HEK293 (cell line): ENCODE results near the gene PPP1R8.

Experiments used
- CTCF ChIA-PET: fragments of 350-600 bp; formaldehyde crosslinking; extraction: SDS; loops from one replicate; lab custom pipeline; 2021; ENCODE audit warnings: antibody characterized with exemption; lab: Yijun Ruan, JAX
- POLR2A ChIA-PET: fragments of 300-600 bp; formaldehyde crosslinking; extraction: SDS; loops from one replicate; lab custom pipeline; 2020; ENCODE audit warnings: antibody characterized with exemption, inconsistent platforms; lab: Yijun Ruan, JAX
- H3K27ac ChIP-seq: fragments of 200-500 bp; sonication (Bioruptor generic); 2 replicates; pipeline ENCODE4 v1.5.1; 2014; ENCODE audit warnings: low read depth, low read length, control low read depth, inconsistent platforms; ENCODE audit errors: extremely low read depth
- H3K36me3 ChIP-seq, 2 experiments: fragments of 200-500 bp in 1 of 2; sonication (Bioruptor generic) in 1 of 2; 1 replicate in 1 of 2; 2 replicates in 1 of 2; pipeline ENCODE4 v1.5.1; 2014 to 2017; ENCODE audit warnings: inconsistent platforms in 2 of 2, low read length in 2 of 2; ENCODE audit not compliant: control insufficient read depth in 2 of 2, insufficient read depth in 1 of 2
- H3K4me1 ChIP-seq: fragments of 200-500 bp; sonication (Bioruptor generic); 2 replicates; pipeline ENCODE4 v1.5.1; 2014; ENCODE audit warnings: mild to moderate bottlenecking, low read length, inconsistent platforms; ENCODE audit not compliant: control insufficient read depth, insufficient read depth
- H3K4me3 ChIP-seq: 2 replicates; pipeline ENCODE4 v1.5.1; 2011; ENCODE audit warnings: low read depth, mild to moderate bottlenecking, control low read depth, low read length, moderate library complexity
- H3K9me3 ChIP-seq: fragments of 200-500 bp; sonication (Bioruptor generic); 2 replicates; pipeline ENCODE4 v1.5.1; 2014; ENCODE audit warnings: low read depth, low read length, inconsistent platforms; ENCODE audit not compliant: control insufficient read depth, insufficient read depth
- OVOL3 ChIP-seq: fragments of 450-650 bp; formaldehyde crosslinking; IDR thresholded peaks from 2 replicates; pipeline ENCODE4 v1.5.1; 2016; ENCODE audit warnings: missing biosample characterization, missing genetic modification characterization
- ZNF10 ChIP-seq: fragments of 450-650 bp; formaldehyde crosslinking; IDR thresholded peaks from 2 replicates; pipeline ENCODE4 v1.5.1; 2017; ENCODE audit warnings: missing biosample characterization, missing genetic modification characterization
- ZNF114 ChIP-seq: fragments of 450-650 bp; formaldehyde crosslinking; IDR thresholded peaks from 2 replicates; pipeline ENCODE4 v1.5.0; 2017; ENCODE audit warnings: missing biosample characterization, missing genetic modification characterization
- ZNF2 ChIP-seq: fragments of 450-650 bp; formaldehyde crosslinking; IDR thresholded peaks from 2 replicates; pipeline ENCODE4 v1.5.1; 2016; ENCODE audit warnings: missing biosample characterization, missing genetic modification characterization
- ZNF48 ChIP-seq: fragments of 450-650 bp; formaldehyde crosslinking; IDR thresholded peaks from 2 replicates; pipeline ENCODE4 v1.5.1; 2016; ENCODE audit warnings: missing biosample characterization, missing genetic modification characterization
- ZNF558 ChIP-seq: fragments of 450-650 bp; formaldehyde crosslinking; IDR thresholded peaks from 2 replicates; pipeline ENCODE4 v1.5.1; 2016; ENCODE audit warnings: missing biosample characterization, missing genetic modification characterization
- ZNF600 ChIP-seq: fragments of 450-650 bp; formaldehyde crosslinking; IDR thresholded peaks from 2 replicates; pipeline ENCODE4 v1.5.1; 2016; ENCODE audit warnings: missing biosample characterization, missing genetic modification characterization
- ZNF670 ChIP-seq: fragments of 450-650 bp; formaldehyde crosslinking; IDR thresholded peaks from 2 replicates; pipeline ENCODE4 v1.5.1; 2016; ENCODE audit warnings: missing biosample characterization, missing genetic modification characterization, low read depth
- TF ChIP-seq, protein P1 (sequence below): fragments of 450-650 bp; formaldehyde crosslinking; conservative IDR thresholded peaks from 2 replicates; pipeline ENCODE4 v1.5.1; 2016; ENCODE audit warnings: low read depth, missing biosample characterization, missing genetic modification characterization
- TF ChIP-seq, protein P2 (sequence below): fragments of 450-650 bp; formaldehyde crosslinking; IDR thresholded peaks from 2 replicates; pipeline ENCODE4 v1.5.1; 2016; ENCODE audit warnings: missing biosample characterization, missing genetic modification characterization
- TF ChIP-seq, protein P3 (sequence below): fragments of 450-650 bp; formaldehyde crosslinking; IDR thresholded peaks from 2 replicates; pipeline ENCODE4 v1.5.1; 2017; ENCODE audit warnings: missing biosample characterization, missing genetic modification characterization
- TF ChIP-seq, protein P4 (sequence below): fragments of 450-650 bp; formaldehyde crosslinking; IDR thresholded peaks from 2 replicates; pipeline ENCODE4 v1.5.1; 2016; ENCODE audit warnings: missing biosample characterization, missing genetic modification characterization
- TF ChIP-seq, protein P5 (sequence below): fragments of 450-650 bp; formaldehyde crosslinking; IDR thresholded peaks from 2 replicates; pipeline ENCODE4 v1.5.1; 2016; ENCODE audit warnings: missing biosample characterization, missing genetic modification characterization, low read depth
- TF ChIP-seq, protein P6 (sequence below): fragments of 450-650 bp; formaldehyde crosslinking; IDR thresholded peaks from 2 replicates; pipeline ENCODE4 v1.5.1; 2016; ENCODE audit warnings: missing biosample characterization, missing genetic modification characterization, borderline replicate concordance

The PPP1R8 gene

DNA sequence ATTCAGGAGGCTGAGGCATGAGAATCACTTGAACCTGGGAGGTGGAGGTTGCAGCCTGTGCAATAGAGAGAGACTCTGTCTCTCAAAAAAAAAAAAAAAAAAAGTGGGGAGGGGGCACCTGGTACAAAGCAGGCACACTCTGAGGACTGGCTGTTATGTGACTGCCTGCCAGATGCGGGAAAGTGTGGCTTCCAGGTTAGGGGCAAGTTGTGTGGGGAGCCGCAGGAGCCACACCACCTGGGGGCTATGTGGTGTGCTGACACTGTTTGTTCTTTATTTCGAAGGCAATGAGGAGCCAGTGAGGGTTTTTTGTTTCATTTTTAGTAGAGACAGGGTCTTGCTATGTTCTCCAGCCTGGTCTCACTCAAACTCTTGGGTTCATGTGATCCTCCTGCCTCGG lies 47.5 kb downstream of the PPP1R8 start (continued):
- TF ChIP-seq, protein P1, sequence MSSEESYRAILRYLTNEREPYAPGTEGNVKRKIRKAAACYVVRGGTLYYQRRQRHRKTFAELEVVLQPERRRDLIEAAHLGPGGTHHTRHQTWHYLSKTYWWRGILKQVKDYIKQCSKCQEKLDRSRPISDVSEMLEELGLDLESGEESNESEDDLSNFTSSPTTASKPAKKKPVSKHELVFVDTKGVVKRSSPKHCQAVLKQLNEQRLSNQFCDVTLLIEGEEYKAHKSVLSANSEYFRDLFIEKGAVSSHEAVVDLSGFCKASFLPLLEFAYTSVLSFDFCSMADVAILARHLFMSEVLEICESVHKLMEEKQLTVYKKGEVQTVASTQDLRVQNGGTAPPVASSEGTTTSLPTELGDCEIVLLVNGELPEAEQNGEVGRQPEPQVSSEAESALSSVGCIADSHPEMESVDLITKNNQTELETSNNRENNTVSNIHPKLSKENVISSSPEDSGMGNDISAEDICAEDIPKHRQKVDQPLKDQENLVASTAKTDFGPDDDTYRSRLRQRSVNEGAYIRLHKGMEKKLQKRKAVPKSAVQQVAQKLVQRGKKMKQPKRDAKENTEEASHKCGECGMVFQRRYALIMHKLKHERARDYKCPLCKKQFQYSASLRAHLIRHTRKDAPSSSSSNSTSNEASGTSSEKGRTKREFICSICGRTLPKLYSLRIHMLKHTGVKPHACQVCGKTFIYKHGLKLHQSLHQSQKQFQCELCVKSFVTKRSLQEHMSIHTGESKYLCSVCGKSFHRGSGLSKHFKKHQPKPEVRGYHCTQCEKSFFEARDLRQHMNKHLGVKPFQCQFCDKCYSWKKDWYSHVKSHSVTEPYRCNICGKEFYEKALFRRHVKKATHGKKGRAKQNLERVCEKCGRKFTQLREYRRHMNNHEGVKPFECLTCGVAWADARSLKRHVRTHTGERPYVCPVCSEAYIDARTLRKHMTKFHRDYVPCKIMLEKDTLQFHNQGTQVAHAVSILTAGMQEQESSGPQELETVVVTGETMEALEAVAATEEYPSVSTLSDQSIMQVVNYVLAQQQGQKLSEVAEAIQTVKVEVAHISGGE (tag by site-specific recombination) = no peak
- TF ChIP-seq ZNF670 (tag by site-specific recombination) (no peak), ZNF48 (no peak)

DNA sequence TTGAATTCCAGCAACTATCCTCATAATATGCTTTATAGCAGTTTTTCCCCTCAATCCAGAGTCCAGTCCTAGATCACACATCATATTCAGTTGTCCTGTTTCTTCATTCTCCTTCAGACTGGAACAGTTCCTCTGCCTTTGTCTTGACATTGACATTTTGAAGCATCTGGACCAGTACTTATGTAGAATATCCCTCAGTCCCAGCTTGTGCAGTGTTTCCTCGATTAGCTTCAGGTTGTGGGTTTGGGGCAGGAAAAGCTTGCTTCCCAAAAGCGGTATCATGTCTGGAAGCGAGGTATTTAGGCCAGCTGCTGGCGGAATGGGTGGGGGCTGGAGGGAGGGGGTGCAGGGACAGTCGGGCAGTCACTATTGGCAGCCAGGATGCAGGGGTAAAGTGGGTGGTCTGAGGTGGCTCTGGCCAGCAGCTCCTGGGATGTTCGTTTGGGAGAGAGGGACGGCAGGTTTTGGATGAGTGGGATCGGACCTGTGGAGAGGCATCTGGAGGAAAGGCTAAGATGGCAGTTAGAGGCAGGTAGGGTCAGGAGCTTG lies 48.3 kb downstream of the PPP1R8 start:
- Histone ChIP-seq H3K4me3 (no peak overlapping the region), H3K27ac (no peak overlapping the region), H3K36me3 (peaks cover 0 to 18% of the 10 kb centered on the region in 2 experiments; a peak in 1 of 3 replicates), H3K9me3 (no peaks in the 10 kb centered on the region), H3K4me1 (peaks cover 3% of the 10 kb centered on the region; the same call in 1 of the 2 replicates)
- CTCF ChIA-PET = no interaction called here
- POLR2A ChIA-PET = no interaction called here
- TF ChIP-seq, protein P2, sequence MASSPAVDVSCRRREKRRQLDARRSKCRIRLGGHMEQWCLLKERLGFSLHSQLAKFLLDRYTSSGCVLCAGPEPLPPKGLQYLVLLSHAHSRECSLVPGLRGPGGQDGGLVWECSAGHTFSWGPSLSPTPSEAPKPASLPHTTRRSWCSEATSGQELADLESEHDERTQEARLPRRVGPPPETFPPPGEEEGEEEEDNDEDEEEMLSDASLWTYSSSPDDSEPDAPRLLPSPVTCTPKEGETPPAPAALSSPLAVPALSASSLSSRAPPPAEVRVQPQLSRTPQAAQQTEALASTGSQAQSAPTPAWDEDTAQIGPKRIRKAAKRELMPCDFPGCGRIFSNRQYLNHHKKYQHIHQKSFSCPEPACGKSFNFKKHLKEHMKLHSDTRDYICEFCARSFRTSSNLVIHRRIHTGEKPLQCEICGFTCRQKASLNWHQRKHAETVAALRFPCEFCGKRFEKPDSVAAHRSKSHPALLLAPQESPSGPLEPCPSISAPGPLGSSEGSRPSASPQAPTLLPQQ (tag by site-specific recombination) = no peak
- TF ChIP-seq, protein P3, sequence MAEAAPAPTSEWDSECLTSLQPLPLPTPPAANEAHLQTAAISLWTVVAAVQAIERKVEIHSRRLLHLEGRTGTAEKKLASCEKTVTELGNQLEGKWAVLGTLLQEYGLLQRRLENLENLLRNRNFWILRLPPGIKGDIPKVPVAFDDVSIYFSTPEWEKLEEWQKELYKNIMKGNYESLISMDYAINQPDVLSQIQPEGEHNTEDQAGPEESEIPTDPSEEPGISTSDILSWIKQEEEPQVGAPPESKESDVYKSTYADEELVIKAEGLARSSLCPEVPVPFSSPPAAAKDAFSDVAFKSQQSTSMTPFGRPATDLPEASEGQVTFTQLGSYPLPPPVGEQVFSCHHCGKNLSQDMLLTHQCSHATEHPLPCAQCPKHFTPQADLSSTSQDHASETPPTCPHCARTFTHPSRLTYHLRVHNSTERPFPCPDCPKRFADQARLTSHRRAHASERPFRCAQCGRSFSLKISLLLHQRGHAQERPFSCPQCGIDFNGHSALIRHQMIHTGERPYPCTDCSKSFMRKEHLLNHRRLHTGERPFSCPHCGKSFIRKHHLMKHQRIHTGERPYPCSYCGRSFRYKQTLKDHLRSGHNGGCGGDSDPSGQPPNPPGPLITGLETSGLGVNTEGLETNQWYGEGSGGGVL = no peak
- TF ChIP-seq ZNF600 = peak; percentile 55

DNA sequence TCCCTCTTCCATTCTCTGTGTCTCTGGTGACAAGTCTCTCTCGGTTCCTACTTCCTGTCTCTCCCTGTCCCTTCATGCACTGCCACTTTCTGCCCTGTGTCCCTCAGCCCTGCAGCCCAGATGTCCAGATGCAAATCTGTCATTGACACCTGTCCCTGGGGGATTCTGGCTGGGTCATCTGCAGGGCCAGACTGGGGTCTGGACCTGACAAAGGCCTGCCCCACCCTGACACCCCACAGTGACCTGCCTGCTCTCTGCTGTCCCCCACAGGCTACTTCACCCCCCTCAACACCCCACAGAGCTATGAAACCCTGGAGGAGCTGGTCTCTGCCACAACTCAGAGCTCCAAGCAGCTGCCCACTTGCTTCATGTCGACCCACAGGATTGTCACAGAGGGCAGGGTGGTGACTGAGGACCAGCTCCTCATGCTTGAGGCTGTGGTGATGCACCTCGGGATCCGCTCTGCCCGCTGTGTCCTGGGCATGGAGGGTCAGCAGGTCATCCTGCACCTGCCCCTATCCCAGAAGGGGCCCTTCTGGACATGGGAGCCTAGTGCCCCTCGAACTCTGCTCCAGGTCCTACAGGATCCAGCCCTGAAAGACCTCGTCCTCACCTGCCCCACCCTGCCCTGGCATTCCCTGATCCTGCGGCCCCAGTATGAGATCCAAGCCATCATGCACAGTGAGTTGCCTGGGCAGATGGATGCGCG lies 48.9 kb downstream of the PPP1R8 start:
- Histone ChIP-seq H3K4me1 (peaks cover 3% of the 10 kb centered on the region; the same call in 1 of the 2 replicates), H3K27ac (no peak overlapping the region), H3K4me3 (no peak overlapping the region), H3K36me3 (peaks cover 0 to 25% of the 10 kb centered on the region in 2 experiments; a peak in 1 of 3 replicates), H3K9me3 (no peaks in the 10 kb centered on the region)
- ChIA-PET POLR2A (no interaction called here), CTCF (no interaction called here)
- TF ChIP-seq, protein P4, sequence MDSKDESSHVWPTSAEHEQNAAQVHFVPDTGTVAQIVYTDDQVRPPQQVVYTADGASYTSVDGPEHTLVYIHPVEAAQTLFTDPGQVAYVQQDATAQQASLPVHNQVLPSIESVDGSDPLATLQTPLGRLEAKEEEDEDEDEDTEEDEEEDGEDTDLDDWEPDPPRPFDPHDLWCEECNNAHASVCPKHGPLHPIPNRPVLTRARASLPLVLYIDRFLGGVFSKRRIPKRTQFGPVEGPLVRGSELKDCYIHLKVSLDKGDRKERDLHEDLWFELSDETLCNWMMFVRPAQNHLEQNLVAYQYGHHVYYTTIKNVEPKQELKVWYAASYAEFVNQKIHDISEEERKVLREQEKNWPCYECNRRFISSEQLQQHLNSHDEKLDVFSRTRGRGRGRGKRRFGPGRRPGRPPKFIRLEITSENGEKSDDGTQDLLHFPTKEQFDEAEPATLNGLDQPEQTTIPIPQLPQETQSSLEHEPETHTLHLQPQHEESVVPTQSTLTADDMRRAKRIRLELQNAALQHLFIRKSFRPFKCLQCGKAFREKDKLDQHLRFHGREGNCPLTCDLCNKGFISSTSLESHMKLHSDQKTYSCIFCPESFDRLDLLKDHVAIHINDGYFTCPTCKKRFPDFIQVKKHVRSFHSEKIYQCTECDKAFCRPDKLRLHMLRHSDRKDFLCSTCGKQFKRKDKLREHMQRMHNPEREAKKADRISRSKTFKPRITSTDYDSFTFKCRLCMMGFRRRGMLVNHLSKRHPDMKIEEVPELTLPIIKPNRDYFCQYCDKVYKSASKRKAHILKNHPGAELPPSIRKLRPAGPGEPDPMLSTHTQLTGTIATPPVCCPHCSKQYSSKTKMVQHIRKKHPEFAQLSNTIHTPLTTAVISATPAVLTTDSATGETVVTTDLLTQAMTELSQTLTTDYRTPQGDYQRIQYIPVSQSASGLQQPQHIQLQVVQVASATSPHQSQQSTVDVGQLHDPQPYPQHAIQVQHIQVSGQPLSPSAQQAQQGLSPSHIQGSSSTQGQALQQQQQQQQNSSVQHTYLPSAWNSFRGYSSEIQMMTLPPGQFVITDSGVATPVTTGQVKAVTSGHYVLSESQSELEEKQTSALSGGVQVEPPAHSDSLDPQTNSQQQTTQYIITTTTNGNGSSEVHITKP (tag by site-specific recombination) = no peak
- TF ChIP-seq ZNF10 = no peak
- TF ChIP-seq, protein P5, sequence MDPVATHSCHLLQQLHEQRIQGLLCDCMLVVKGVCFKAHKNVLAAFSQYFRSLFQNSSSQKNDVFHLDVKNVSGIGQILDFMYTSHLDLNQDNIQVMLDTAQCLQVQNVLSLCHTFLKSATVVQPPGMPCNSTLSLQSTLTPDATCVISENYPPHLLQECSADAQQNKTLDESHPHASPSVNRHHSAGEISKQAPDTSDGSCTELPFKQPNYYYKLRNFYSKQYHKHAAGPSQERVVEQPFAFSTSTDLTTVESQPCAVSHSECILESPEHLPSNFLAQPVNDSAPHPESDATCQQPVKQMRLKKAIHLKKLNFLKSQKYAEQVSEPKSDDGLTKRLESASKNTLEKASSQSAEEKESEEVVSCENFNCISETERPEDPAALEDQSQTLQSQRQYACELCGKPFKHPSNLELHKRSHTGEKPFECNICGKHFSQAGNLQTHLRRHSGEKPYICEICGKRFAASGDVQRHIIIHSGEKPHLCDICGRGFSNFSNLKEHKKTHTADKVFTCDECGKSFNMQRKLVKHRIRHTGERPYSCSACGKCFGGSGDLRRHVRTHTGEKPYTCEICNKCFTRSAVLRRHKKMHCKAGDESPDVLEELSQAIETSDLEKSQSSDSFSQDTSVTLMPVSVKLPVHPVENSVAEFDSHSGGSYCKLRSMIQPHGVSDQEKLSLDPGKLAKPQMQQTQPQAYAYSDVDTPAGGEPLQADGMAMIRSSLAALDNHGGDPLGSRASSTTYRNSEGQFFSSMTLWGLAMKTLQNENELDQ (tag by site-specific recombination) = no peak
- no peak for TF ChIP-seq OVOL3
- no peak for TF ChIP-seq ZNF558 (tag by site-specific recombination)
- TF ChIP-seq, protein P6, sequence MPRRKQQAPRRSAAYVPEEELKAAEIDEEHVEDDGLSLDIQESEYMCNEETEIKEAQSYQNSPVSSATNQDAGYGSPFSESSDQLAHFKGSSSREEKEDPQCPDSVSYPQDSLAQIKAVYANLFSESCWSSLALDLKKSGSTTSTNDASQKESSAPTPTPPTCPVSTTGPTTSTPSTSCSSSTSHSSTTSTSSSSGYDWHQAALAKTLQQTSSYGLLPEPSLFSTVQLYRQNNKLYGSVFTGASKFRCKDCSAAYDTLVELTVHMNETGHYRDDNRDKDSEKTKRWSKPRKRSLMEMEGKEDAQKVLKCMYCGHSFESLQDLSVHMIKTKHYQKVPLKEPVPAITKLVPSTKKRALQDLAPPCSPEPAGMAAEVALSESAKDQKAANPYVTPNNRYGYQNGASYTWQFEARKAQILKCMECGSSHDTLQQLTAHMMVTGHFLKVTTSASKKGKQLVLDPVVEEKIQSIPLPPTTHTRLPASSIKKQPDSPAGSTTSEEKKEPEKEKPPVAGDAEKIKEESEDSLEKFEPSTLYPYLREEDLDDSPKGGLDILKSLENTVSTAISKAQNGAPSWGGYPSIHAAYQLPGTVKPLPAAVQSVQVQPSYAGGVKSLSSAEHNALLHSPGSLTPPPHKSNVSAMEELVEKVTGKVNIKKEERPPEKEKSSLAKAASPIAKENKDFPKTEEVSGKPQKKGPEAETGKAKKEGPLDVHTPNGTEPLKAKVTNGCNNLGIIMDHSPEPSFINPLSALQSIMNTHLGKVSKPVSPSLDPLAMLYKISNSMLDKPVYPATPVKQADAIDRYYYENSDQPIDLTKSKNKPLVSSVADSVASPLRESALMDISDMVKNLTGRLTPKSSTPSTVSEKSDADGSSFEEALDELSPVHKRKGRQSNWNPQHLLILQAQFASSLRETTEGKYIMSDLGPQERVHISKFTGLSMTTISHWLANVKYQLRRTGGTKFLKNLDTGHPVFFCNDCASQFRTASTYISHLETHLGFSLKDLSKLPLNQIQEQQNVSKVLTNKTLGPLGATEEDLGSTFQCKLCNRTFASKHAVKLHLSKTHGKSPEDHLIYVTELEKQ (tag by site-specific recombination) = no peak
- no peak for TF ChIP-seq ZNF114 (tag by site-specific recombination)
- no peak for TF ChIP-seq ZNF2 (tag by site-specific recombination)
